ENCODE measurements around the gene PPCS.

- TF ChIP-seq CTCF (IDR thresholded peaks at IDR 0.05) (no peak), POLR2A (IDR thresholded peaks at IDR 0.05) (no peak)
These were observed 39.2 kb upstream of the PPCS start for GRCh38 chr1:42417166-42417565.
